WTC11 (cell line): Measurements from ENCODE around the gene HTT-AS. TPM values are rescaled to one million over a fixed set of nuclear protein-coding genes. Genes with fewer than 3 reads are reported as not detected.

Experiments used
- ATAC-seq: fragments of 200-7000 bp; cut with Tn5 transposase; 2 replicates; pipeline ENCODE4 v1.10.0; 2021; ENCODE audit warnings: mild to moderate bottlenecking, moderate library complexity
- CTCF ChIA-PET: fragments of 300-600 bp; sonication (Branson Sonifier 250); formaldehyde crosslinking; loops from one replicate; lab custom pipeline; 2021; ENCODE audit warnings: antibody characterized with exemption; lab: Charles Lee
- POLR2A ChIA-PET: fragments of 350-600 bp; sonication (Branson Sonifier 250); formaldehyde crosslinking; loops from one replicate; lab custom pipeline; 2021; ENCODE audit warnings: antibody characterized with exemption; lab: Charles Lee
- DNase-seq: peaks from one replicate; pipeline ENCODE4 v3.0.0; 2021; ENCODE audit warnings: low spot score
- H3K27ac Mint-ChIP-seq: 2 replicates; pipeline ENCODE4 v1.8.0; 2021; ENCODE audit warnings: mixed read lengths
- H3K27me3 Mint-ChIP-seq: 2 replicates; pipeline ENCODE4 v1.8.0; 2021; ENCODE audit warnings: low read depth, mild to moderate bottlenecking, moderate library complexity, mixed read lengths
- H3K36me3 Mint-ChIP-seq: 2 replicates; pipeline ENCODE4 v1.8.0; 2021; ENCODE audit warnings: mixed read lengths
- H3K4me1 Mint-ChIP-seq: 2 replicates; pipeline ENCODE4 v1.8.0; 2022; ENCODE audit warnings: mixed read lengths
- H3K4me3 Mint-ChIP-seq: 2 replicates; pipeline ENCODE4 v1.8.0; 2021; ENCODE audit warnings: mild to moderate bottlenecking, moderate library complexity, mixed read lengths
- H3K9me3 Mint-ChIP-seq: 2 replicates; pipeline ENCODE4 v1.8.0; 2021; ENCODE audit warnings: mixed read lengths
- CBFB ChIP-seq: sonication (generic); formaldehyde crosslinking; IDR thresholded peaks from 2 replicates; pipeline ENCODE4 v1.8.1; 2022; ENCODE audit warnings: mild to moderate bottlenecking, low read depth, missing genetic modification reagents
- ELF4 ChIP-seq: sonication (generic); formaldehyde crosslinking; IDR thresholded peaks from 2 replicates; pipeline ENCODE4 v1.8.1; 2022; ENCODE audit warnings: low read depth, mild to moderate bottlenecking, moderate library complexity, missing genetic modification reagents
- ESRRA ChIP-seq: sonication (generic); formaldehyde crosslinking; IDR thresholded peaks from 2 replicates; pipeline ENCODE4 v1.8.1; 2022; ENCODE audit warnings: mild to moderate bottlenecking, missing genetic modification reagents, borderline replicate concordance
- MXD4 ChIP-seq: fragments of 250-450 bp; sonication (Bioruptor Pico); IDR thresholded peaks from 2 replicates; pipeline ENCODE4 v1.8.0; 2021; ENCODE audit warnings: mild to moderate bottlenecking, moderate library complexity, borderline replicate concordance
- NR3C1 ChIP-seq: sonication (generic); formaldehyde crosslinking; conservative IDR thresholded peaks from 2 replicates; pipeline ENCODE4 v1.8.1; 2023; ENCODE audit warnings: low read depth, mild to moderate bottlenecking, missing genetic modification reagents
- ZNF121 ChIP-seq: sonication (generic); formaldehyde crosslinking; IDR thresholded peaks from 2 replicates; pipeline ENCODE4 v1.8.0; 2023; ENCODE audit warnings: missing genetic modification reagents
- ZNF317 ChIP-seq: sonication (generic); formaldehyde crosslinking; IDR thresholded peaks from 2 replicates; pipeline ENCODE4 v1.8.1; 2023; ENCODE audit warnings: low read depth, mild to moderate bottlenecking, moderate library complexity, missing genetic modification reagents, borderline replicate concordance
- ZNF671 ChIP-seq: fragments of 250-450 bp; sonication (Bioruptor Pico); IDR thresholded peaks from 2 replicates; pipeline ENCODE4 v1.8.0; 2021; ENCODE audit warnings: mild to moderate bottlenecking
- total RNA-seq: library from RNA; stranded (reverse); gene quantifications from 3 replicates; pipeline ENCODE4 v1.2.3, GENCODE V29; 2021
- TF ChIP-seq, protein P1 (sequence below): fragments of 250-450 bp; sonication (Bioruptor Pico); IDR thresholded peaks from 2 replicates; pipeline ENCODE4 v1.9.0; 2021; ENCODE audit warnings: mild to moderate bottlenecking
- TF ChIP-seq, protein P2 (sequence below): sonication (generic); formaldehyde crosslinking; IDR thresholded peaks from 2 replicates; pipeline ENCODE4 v1.8.1; 2022; ENCODE audit warnings: low read depth, missing genetic modification reagents, borderline replicate concordance
- TF ChIP-seq, protein P3 (sequence below): sonication (generic); formaldehyde crosslinking; IDR thresholded peaks from 2 replicates; pipeline ENCODE4 v1.8.0; 2023; ENCODE audit warnings: mild to moderate bottlenecking, missing genetic modification reagents
- TF ChIP-seq, protein P4 (sequence below): sonication (generic); formaldehyde crosslinking; conservative IDR thresholded peaks from 2 replicates; pipeline ENCODE4 v1.8.1; 2022; ENCODE audit warnings: mild to moderate bottlenecking, missing genetic modification reagents
- TF ChIP-seq, protein P5 (sequence below): fragments of 250-450 bp; sonication (Bioruptor Pico); IDR thresholded peaks from 2 replicates; pipeline ENCODE4 v1.8.0; 2021; ENCODE audit warnings: mild to moderate bottlenecking
- TF ChIP-seq, protein P6 (sequence below): sonication (generic); formaldehyde crosslinking; IDR thresholded peaks from 2 replicates; pipeline ENCODE4 v1.8.0; 2022; ENCODE audit warnings: mild to moderate bottlenecking, missing genetic modification reagents
- TF ChIP-seq, protein P7 (sequence below): sonication (generic); formaldehyde crosslinking; IDR thresholded peaks from 2 replicates; pipeline ENCODE4 v1.8.0; 2023; ENCODE audit warnings: missing genetic modification reagents, mild to moderate bottlenecking, borderline replicate concordance
- TF ChIP-seq, protein P8 (sequence below): sonication (generic); formaldehyde crosslinking; IDR thresholded peaks from 2 replicates; pipeline ENCODE4 v1.8.1; 2022; ENCODE audit warnings: missing genetic modification reagents, borderline replicate concordance

The HTT-AS gene
- total RNA-seq, 1 experiment from 2014 or later = not detected

DNA sequence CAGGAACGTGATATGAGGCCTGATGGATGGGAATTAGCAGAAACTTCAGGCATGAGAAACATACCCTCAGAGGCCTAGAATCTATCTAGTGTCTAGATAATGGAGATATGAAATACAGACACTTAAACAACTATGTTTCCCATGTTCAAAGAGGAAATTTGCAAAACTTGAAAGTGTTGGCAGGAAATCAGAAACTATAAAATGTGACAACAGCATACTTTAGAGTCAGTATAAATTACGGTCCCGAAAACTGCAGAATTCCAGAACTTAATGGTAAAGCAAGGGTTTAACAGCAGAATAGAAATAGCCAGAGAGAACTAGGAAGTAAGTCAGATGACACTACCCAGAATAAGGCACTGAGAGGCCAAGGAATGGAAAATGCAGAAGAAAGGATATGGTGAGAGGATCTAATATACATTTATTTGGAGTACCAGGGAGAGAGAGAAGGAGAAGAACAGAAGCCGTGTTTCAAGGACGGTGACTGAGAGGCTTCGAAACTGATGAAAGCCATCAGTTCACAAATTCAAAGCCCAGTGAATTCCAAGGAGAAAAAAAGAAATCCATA is 7.4 kb downstream of the HTT-AS start:
- DNase-seq (no peak), ATAC-seq (no peak)
- TF ChIP-seq ZNF121 (no peak), NR3C1 (CRISPR knock-in tag) (no peak)
- TF ChIP-seq, protein P1, sequence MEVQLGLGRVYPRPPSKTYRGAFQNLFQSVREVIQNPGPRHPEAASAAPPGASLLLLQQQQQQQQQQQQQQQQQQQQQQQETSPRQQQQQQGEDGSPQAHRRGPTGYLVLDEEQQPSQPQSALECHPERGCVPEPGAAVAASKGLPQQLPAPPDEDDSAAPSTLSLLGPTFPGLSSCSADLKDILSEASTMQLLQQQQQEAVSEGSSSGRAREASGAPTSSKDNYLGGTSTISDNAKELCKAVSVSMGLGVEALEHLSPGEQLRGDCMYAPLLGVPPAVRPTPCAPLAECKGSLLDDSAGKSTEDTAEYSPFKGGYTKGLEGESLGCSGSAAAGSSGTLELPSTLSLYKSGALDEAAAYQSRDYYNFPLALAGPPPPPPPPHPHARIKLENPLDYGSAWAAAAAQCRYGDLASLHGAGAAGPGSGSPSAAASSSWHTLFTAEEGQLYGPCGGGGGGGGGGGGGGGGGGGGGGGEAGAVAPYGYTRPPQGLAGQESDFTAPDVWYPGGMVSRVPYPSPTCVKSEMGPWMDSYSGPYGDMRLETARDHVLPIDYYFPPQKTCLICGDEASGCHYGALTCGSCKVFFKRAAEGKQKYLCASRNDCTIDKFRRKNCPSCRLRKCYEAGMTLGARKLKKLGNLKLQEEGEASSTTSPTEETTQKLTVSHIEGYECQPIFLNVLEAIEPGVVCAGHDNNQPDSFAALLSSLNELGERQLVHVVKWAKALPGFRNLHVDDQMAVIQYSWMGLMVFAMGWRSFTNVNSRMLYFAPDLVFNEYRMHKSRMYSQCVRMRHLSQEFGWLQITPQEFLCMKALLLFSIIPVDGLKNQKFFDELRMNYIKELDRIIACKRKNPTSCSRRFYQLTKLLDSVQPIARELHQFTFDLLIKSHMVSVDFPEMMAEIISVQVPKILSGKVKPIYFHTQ (CRISPR knock-in tag) = no peak
- TF ChIP-seq, protein P2, sequence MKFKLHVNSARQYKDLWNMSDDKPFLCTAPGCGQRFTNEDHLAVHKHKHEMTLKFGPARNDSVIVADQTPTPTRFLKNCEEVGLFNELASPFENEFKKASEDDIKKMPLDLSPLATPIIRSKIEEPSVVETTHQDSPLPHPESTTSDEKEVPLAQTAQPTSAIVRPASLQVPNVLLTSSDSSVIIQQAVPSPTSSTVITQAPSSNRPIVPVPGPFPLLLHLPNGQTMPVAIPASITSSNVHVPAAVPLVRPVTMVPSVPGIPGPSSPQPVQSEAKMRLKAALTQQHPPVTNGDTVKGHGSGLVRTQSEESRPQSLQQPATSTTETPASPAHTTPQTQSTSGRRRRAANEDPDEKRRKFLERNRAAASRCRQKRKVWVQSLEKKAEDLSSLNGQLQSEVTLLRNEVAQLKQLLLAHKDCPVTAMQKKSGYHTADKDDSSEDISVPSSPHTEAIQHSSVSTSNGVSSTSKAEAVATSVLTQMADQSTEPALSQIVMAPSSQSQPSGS = no peak
- TF ChIP-seq, protein P3, sequence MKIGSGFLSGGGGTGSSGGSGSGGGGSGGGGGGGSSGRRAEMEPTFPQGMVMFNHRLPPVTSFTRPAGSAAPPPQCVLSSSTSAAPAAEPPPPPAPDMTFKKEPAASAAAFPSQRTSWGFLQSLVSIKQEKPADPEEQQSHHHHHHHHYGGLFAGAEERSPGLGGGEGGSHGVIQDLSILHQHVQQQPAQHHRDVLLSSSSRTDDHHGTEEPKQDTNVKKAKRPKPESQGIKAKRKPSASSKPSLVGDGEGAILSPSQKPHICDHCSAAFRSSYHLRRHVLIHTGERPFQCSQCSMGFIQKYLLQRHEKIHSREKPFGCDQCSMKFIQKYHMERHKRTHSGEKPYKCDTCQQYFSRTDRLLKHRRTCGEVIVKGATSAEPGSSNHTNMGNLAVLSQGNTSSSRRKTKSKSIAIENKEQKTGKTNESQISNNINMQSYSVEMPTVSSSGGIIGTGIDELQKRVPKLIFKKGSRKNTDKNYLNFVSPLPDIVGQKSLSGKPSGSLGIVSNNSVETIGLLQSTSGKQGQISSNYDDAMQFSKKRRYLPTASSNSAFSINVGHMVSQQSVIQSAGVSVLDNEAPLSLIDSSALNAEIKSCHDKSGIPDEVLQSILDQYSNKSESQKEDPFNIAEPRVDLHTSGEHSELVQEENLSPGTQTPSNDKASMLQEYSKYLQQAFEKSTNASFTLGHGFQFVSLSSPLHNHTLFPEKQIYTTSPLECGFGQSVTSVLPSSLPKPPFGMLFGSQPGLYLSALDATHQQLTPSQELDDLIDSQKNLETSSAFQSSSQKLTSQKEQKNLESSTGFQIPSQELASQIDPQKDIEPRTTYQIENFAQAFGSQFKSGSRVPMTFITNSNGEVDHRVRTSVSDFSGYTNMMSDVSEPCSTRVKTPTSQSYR (CRISPR knock-in tag) = no peak
- TF ChIP-seq, protein P4, sequence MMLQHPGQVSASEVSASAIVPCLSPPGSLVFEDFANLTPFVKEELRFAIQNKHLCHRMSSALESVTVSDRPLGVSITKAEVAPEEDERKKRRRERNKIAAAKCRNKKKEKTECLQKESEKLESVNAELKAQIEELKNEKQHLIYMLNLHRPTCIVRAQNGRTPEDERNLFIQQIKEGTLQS (CRISPR knock-in tag) = no peak
- Mint-ChIP-seq H3K27me3 (peaks cover 12% of the 10 kb centered on the region), H3K36me3 (no peaks in the 10 kb centered on the region), H3K4me1 (peaks cover 4% of the 10 kb centered on the region; the same call in 1 of the 2 replicates), H3K27ac (no peak overlapping the region), H3K9me3 (peaks cover 9% of the 10 kb centered on the region; the same call in 1 of the 2 replicates), H3K4me3 (no peak overlapping the region)
- ChIA-PET CTCF (no interaction called here), POLR2A (no interaction called here)

DNA sequence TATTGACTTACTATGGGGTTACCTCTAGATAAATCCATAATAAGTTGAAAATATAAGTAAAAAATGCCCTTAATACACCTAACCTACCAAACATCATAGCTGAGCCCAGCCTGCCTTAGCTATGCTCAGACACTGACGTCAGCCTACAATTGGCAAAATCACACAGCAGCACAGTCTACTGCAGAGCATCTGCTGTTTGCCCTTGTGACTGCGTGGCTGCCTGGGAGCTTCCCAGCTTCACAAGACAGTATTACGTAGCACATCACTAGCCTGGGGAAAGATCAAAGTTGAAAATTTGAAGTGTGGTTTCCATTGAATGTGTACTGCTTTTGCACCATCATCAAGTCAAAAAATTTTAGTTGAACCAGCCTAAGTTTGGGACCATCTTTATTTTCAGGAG is 8.8 kb downstream of the HTT-AS start:
- ChIA-PET POLR2A (no interaction called here), CTCF (no interaction called here)
- Mint-ChIP-seq H3K36me3 (no peaks in the 10 kb centered on the region), H3K9me3 (peaks cover 13% of the 10 kb centered on the region), H3K4me3 (no peak overlapping the region), H3K4me1 (peaks cover 4% of the 10 kb centered on the region; the same call in 1 of the 2 replicates), H3K27ac (no peak overlapping the region), H3K27me3 (peaks cover 12% of the 10 kb centered on the region)
- DNase-seq (no peak), ATAC-seq (no peak)
- TF ChIP-seq ELF4 (CRISPR knock-in tag) (no peak), MXD4 (CRISPR knock-in tag) (no peak), ESRRA (no peak), ZNF317 (no peak), ZNF671 (CRISPR knock-in tag) (no peak), CBFB (CRISPR knock-in tag) (no peak)
- TF ChIP-seq, protein P5, sequence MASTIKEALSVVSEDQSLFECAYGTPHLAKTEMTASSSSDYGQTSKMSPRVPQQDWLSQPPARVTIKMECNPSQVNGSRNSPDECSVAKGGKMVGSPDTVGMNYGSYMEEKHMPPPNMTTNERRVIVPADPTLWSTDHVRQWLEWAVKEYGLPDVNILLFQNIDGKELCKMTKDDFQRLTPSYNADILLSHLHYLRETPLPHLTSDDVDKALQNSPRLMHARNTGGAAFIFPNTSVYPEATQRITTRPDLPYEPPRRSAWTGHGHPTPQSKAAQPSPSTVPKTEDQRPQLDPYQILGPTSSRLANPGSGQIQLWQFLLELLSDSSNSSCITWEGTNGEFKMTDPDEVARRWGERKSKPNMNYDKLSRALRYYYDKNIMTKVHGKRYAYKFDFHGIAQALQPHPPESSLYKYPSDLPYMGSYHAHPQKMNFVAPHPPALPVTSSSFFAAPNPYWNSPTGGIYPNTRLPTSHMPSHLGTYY = no peak
- TF ChIP-seq, protein P6, sequence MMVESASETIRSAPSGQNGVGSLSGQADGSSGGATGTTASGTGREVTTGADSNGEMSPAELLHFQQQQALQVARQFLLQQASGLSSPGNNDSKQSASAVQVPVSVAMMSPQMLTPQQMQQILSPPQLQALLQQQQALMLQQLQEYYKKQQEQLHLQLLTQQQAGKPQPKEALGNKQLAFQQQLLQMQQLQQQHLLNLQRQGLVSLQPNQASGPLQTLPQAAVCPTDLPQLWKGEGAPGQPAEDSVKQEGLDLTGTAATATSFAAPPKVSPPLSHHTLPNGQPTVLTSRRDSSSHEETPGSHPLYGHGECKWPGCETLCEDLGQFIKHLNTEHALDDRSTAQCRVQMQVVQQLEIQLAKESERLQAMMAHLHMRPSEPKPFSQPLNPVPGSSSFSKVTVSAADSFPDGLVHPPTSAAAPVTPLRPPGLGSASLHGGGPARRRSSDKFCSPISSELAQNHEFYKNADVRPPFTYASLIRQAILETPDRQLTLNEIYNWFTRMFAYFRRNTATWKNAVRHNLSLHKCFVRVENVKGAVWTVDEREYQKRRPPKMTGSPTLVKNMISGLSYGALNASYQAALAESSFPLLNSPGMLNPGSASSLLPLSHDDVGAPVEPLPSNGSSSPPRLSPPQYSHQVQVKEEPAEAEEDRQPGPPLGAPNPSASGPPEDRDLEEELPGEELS (CRISPR knock-in tag) = no peak
- TF ChIP-seq, protein P7, sequence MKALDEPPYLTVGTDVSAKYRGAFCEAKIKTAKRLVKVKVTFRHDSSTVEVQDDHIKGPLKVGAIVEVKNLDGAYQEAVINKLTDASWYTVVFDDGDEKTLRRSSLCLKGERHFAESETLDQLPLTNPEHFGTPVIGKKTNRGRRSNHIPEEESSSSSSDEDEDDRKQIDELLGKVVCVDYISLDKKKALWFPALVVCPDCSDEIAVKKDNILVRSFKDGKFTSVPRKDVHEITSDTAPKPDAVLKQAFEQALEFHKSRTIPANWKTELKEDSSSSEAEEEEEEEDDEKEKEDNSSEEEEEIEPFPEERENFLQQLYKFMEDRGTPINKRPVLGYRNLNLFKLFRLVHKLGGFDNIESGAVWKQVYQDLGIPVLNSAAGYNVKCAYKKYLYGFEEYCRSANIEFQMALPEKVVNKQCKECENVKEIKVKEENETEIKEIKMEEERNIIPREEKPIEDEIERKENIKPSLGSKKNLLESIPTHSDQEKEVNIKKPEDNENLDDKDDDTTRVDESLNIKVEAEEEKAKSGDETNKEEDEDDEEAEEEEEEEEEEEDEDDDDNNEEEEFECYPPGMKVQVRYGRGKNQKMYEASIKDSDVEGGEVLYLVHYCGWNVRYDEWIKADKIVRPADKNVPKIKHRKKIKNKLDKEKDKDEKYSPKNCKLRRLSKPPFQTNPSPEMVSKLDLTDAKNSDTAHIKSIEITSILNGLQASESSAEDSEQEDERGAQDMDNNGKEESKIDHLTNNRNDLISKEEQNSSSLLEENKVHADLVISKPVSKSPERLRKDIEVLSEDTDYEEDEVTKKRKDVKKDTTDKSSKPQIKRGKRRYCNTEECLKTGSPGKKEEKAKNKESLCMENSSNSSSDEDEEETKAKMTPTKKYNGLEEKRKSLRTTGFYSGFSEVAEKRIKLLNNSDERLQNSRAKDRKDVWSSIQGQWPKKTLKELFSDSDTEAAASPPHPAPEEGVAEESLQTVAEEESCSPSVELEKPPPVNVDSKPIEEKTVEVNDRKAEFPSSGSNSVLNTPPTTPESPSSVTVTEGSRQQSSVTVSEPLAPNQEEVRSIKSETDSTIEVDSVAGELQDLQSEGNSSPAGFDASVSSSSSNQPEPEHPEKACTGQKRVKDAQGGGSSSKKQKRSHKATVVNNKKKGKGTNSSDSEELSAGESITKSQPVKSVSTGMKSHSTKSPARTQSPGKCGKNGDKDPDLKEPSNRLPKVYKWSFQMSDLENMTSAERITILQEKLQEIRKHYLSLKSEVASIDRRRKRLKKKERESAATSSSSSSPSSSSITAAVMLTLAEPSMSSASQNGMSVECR = no peak
- TF ChIP-seq, protein P8, sequence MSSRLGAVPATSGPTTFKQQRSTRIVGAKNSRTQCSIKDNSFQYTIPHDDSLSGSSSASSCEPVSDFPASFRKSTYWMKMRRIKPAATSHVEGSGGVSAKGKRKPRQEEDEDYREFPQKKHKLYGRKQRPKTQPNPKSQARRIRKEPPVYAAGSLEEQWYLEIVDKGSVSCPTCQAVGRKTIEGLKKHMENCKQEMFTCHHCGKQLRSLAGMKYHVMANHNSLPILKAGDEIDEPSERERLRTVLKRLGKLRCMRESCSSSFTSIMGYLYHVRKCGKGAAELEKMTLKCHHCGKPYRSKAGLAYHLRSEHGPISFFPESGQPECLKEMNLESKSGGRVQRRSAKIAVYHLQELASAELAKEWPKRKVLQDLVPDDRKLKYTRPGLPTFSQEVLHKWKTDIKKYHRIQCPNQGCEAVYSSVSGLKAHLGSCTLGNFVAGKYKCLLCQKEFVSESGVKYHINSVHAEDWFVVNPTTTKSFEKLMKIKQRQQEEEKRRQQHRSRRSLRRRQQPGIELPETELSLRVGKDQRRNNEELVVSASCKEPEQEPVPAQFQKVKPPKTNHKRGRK = no peak
